Measurements from ENCODE around the gene TRHDE. TPM values are rescaled to one million over a fixed set of nuclear protein-coding genes. Genes with fewer than 3 reads are reported as not detected.

Gene TRHDE
- total RNA-seq, 1 experiment from 2014 or later = 0.74 TPM

GRCh38 chr12:72276181-72276805 lies 4.1 kb downstream of the TRHDE start:
- Histone ChIP-seq H3K27me3 (ENCODE audit: insufficient read depth, low read depth) (no peaks in the 10 kb centered on the region), H3K4me1 (replicated peaks; ENCODE audit: insufficient read depth) (no peaks in the 10 kb centered on the region), H3K9me3 (ENCODE audit: insufficient read depth, low read depth) (no peaks in the 10 kb centered on the region), H3K27ac (no peak overlapping the region), H3K9me2 (ENCODE audit: insufficient read depth) (no peaks in the 10 kb centered on the region), H3K79me2 (ENCODE audit: low read depth) (no peaks in the 10 kb centered on the region), H3K4me2 (no peak overlapping the region; the same call in 1 of the 2 replicates), H3F3A (ENCODE audit: insufficient read depth, low read depth) (no peaks in the 10 kb centered on the region), H3K4me3 (no peak overlapping the region), H3K36me3 (ENCODE audit: low read depth) (no peaks in the 10 kb centered on the region), H4K20me1 (ENCODE audit: insufficient read depth) (no peaks in the 10 kb centered on the region), H2AFZ (no peak overlapping the region; the same call in 1 of the 2 replicates)
- DNase-seq = no peak
- TF ChIP-seq CTCF (conservative IDR thresholded peaks at IDR 0.05) (no peak), EZH2 (IDR thresholded peaks at IDR 0.05; ENCODE audit: low read depth) (no peak)
- BruUV-seq (replicated peaks) = no TSS peak
- ChIA-PET POLR2A (ENCODE audit: unreplicated experiment) (interaction anchor here (0.6 kb wide), 1 partner anchor 51 kb away, joined by 3 read pairs; no protein-coding TSS in a partner anchor), CTCF (no interaction called here)
- intact Hi-C loops (cut with micrococcal nuclease; ENCODE audit: unreplicated experiment) = no loop called here

GRCh38 chr12:72277415-72277814 lies 5.2 kb downstream of the TRHDE start:
- no peaks in the 10 kb centered on the region for H3K79me2 ChIP-seq (ENCODE audit: low read depth)
- H3K27ac ChIP-seq = no peak overlapping the region
- no peaks in the 10 kb centered on the region for H3K9me3 ChIP-seq (ENCODE audit: insufficient read depth, low read depth)
- intact Hi-C loops (cut with micrococcal nuclease; ENCODE audit: unreplicated experiment) = no loop called here
- BruUV-seq (replicated peaks) = no TSS peak
- TF ChIP-seq CTCF (conservative IDR thresholded peaks at IDR 0.05) = no peak
- no peak for TF ChIP-seq EZH2 (IDR thresholded peaks at IDR 0.05; ENCODE audit: low read depth)
- no peaks in the 10 kb centered on the region for H4K20me1 ChIP-seq (ENCODE audit: insufficient read depth)
- no peaks in the 10 kb centered on the region for H3K36me3 ChIP-seq (ENCODE audit: low read depth)
- DNase-seq = no peak
- no peaks in the 10 kb centered on the region for H3F3A ChIP-seq (ENCODE audit: insufficient read depth, low read depth)
- CTCF ChIA-PET = no interaction called here
- POLR2A ChIA-PET (ENCODE audit: unreplicated experiment) = interaction anchor here (0.6 kb wide), 1 partner anchor 242 kb away, joined by 3 read pairs; no protein-coding TSS in a partner anchor
- no peak overlapping the region for H2AFZ ChIP-seq
- H3K4me1 ChIP-seq (replicated peaks; ENCODE audit: insufficient read depth) = no peaks in the 10 kb centered on the region
- no peaks in the 10 kb centered on the region for H3K27me3 ChIP-seq (ENCODE audit: insufficient read depth, low read depth)
- no peak overlapping the region for H3K4me2 ChIP-seq
- no peak overlapping the region for H3K4me3 ChIP-seq
- H3K9me2 ChIP-seq (ENCODE audit: insufficient read depth) = no peaks in the 10 kb centered on the region

- H3K4me1 ChIP-seq (replicated peaks; ENCODE audit: insufficient read depth) = no peaks in the 10 kb centered on the region
- no peaks in the 10 kb centered on the region for H3K9me2 ChIP-seq (ENCODE audit: insufficient read depth)
- no peaks in the 10 kb centered on the region for H3K27me3 ChIP-seq (ENCODE audit: insufficient read depth, low read depth)
- H3K4me2 ChIP-seq = no peak overlapping the region
- H3K9me3 ChIP-seq (ENCODE audit: insufficient read depth, low read depth) = no peaks in the 10 kb centered on the region
- H2AFZ ChIP-seq = no peak overlapping the region
- no peaks in the 10 kb centered on the region for H4K20me1 ChIP-seq (ENCODE audit: insufficient read depth)
- BruUV-seq (replicated peaks) = no TSS peak
- no peaks in the 10 kb centered on the region for H3F3A ChIP-seq (ENCODE audit: insufficient read depth, low read depth)
- no peak for DNase-seq
- no peak for TF ChIP-seq CTCF (conservative IDR thresholded peaks at IDR 0.05)
- no peak overlapping the region for H3K27ac ChIP-seq
- H3K4me3 ChIP-seq = no peak overlapping the region
- POLR2A ChIA-PET (ENCODE audit: unreplicated experiment) = interaction anchor here (0.7 kb wide), 1 partner anchor 10 kb away, joined by 5 read pairs; no protein-coding TSS in a partner anchor
- no peaks in the 10 kb centered on the region for H3K36me3 ChIP-seq (ENCODE audit: low read depth)
- intact Hi-C loops (cut with micrococcal nuclease; ENCODE audit: unreplicated experiment) = no loop called here
- CTCF ChIA-PET = no interaction called here
- H3K79me2 ChIP-seq (ENCODE audit: low read depth) = no peaks in the 10 kb centered on the region
Measured at GRCh38 chr12:72278894-72279293, 6.7 kb downstream of the TRHDE start.

All from PC-9 (cell line).